Neural crest cell (in vitro differentiated cells): ENCODE measurements around the gene PTGR1. TPM values are rescaled to one million over a fixed set of nuclear protein-coding genes. Genes with fewer than 3 reads are reported as not detected.
"Not testable (repeated sequence)": the region's sequence is repeated elsewhere in the genome, so short reads cannot be mapped to it uniquely, and the experiment has no call there.

Experiments
- DNase-seq: peaks from one replicate; pipeline ENCODE4 v3.0.0; 2021; ENCODE audit warnings: low read depth, mixed read lengths, low spot score
- H3K27ac Mint-ChIP-seq: one replicate; pipeline ENCODE4 v1.8.0; 2021; ENCODE audit warnings: mild to moderate bottlenecking, mixed read lengths; ENCODE audit not compliant: unreplicated experiment
- H3K27me3 Mint-ChIP-seq: 2 replicates; pipeline ENCODE4 v1.8.0; 2021; ENCODE audit warnings: low read depth, mild to moderate bottlenecking, mixed read lengths
- H3K36me3 Mint-ChIP-seq: 2 replicates; pipeline ENCODE4 v1.8.0; 2021; ENCODE audit warnings: low read depth, mild to moderate bottlenecking, mixed read lengths
- H3K4me1 Mint-ChIP-seq: 2 replicates; pipeline ENCODE4 v1.8.0; 2021; ENCODE audit warnings: mixed read lengths
- H3K4me3 Mint-ChIP-seq: one replicate; pipeline ENCODE4 v1.8.0; 2021; ENCODE audit warnings: mild to moderate bottlenecking, mixed read lengths
- H3K9me3 Mint-ChIP-seq: 2 replicates; pipeline ENCODE4 v1.8.0; 2021; ENCODE audit warnings: mixed read lengths
- CTCF ChIP-seq: fragments of 200-600 bp; sonication (generic); conservative IDR thresholded peaks from 2 replicates; pipeline ENCODE4 v1.5.0; 2021; ENCODE audit warnings: antibody characterized with exemption, mild to moderate bottlenecking
- total RNA-seq: library from RNA; stranded (reverse); gene quantifications from 2 replicates; pipeline ENCODE4 v1.2.1, GENCODE V29; 2021

PTGR1 gene
- total RNA-seq, 1 donor from 2014 or later, result 51.5 TPM

- Mint-ChIP-seq H3K27ac (no peak overlapping the region), H3K9me3 (no peaks in the 10 kb centered on the region), H3K36me3 (peaks cover 4% of the 10 kb centered on the region), H3K4me3 (peak overlapping the region; percentile 56), H3K4me1 (peaks cover 17% of the 10 kb centered on the region), H3K27me3 (peaks cover 8% of the 10 kb centered on the region)
- DNase-seq, result no peak
- TF ChIP-seq CTCF, result no peak
These were observed 28.0 kb upstream of the PTGR1 start for GRCh38 chr9:111627260-111627963.

- H3K27ac Mint-ChIP-seq, result no peak overlapping the region
- TF ChIP-seq CTCF, result no peak
- no peaks in the 10 kb centered on the region for H3K9me3 Mint-ChIP-seq
- H3K36me3 Mint-ChIP-seq, result no peaks in the 10 kb centered on the region
- H3K4me3 Mint-ChIP-seq, result no peak overlapping the region
- no peaks in the 10 kb centered on the region for H3K4me1 Mint-ChIP-seq
- peaks cover 6% of the 10 kb centered on the region for H3K27me3 Mint-ChIP-seq
- no peak for DNase-seq
These were observed 23.2 kb upstream of the PTGR1 start for GRCh38 chr9:111622626-111623025.

GRCh38 chr9:111621895-111622480, 22.5 kb upstream of the PTGR1 start:
- peak; percentile 68 for TF ChIP-seq CTCF
- Mint-ChIP-seq H3K27me3 (peaks cover 6% of the 10 kb centered on the region), H3K4me3 (no peak overlapping the region), H3K36me3 (no peaks in the 10 kb centered on the region), H3K9me3 (no peaks in the 10 kb centered on the region), H3K27ac (no peak overlapping the region), H3K4me1 (no peaks in the 10 kb centered on the region)
- DNase-seq, result no peak

- H3K27me3 Mint-ChIP-seq, H3K4me1 Mint-ChIP-seq, H3K27ac Mint-ChIP-seq, DNase-seq, H3K36me3 Mint-ChIP-seq, H3K4me3 Mint-ChIP-seq, H3K9me3 Mint-ChIP-seq: not testable (repeated sequence)
These were observed 17.9 kb upstream of the PTGR1 start for GRCh38 chr9:111617349-111617748.

- Mint-ChIP-seq H3K27me3 (peaks cover 4% of the 10 kb centered on the region), H3K36me3 (no peaks in the 10 kb centered on the region), H3K4me1 (no peaks in the 10 kb centered on the region), H3K27ac (no peak overlapping the region), H3K4me3 (no peak overlapping the region), H3K9me3 (no peaks in the 10 kb centered on the region)
- no peak for DNase-seq
- no peak for TF ChIP-seq CTCF
These were observed 16.5 kb upstream of the PTGR1 start for GRCh38 chr9:111615928-111616327.

GRCh38 chr9:111613436-111614040, 14.1 kb upstream of the PTGR1 start:
- no peak for TF ChIP-seq CTCF
- H3K27ac Mint-ChIP-seq, result no peak overlapping the region
- H3K9me3 Mint-ChIP-seq, result no peaks in the 10 kb centered on the region
- DNase-seq, result no peak
- H3K4me1 Mint-ChIP-seq, result no peaks in the 10 kb centered on the region
- H3K36me3 Mint-ChIP-seq, result no peaks in the 10 kb centered on the region
- H3K4me3 Mint-ChIP-seq, result no peak overlapping the region
- H3K27me3 Mint-ChIP-seq, result peaks cover 4% of the 10 kb centered on the region
